ENCODE results near the gene ATP6V1B1. TPM values are rescaled to one million over a fixed set of nuclear protein-coding genes. Genes with fewer than 3 reads are reported as not detected.
A peak's percentile ranks its signal among the peaks of the same experiment; 100 is the strongest.

ATP6V1B1 gene
- polyA plus RNA-seq, 3 donors: not detected

- peaks cover 4% of the 10 kb centered on the region for H3K4me1 Mint-ChIP-seq
- Histone ChIP-seq H3K9ac (ENCODE audit: insufficient read depth, low read length, poor library complexity, severe bottlenecking) (no peak overlapping the region), H3K4me3 (replicated peaks in 1 of 3; ENCODE audit: low read depth in 2 of 3, low read length in 3 of 3) (no peak overlapping the region), H3K79me2 (ENCODE audit: insufficient read depth, low read length) (no peaks in the 10 kb centered on the region), H3K4me1 (ENCODE audit: control insufficient read depth in 1 of 2, insufficient read depth in 2 of 2, low read length in 2 of 2) (no peaks in the 10 kb centered on the region), H3K36me3 (replicated peaks in 1 of 2; ENCODE audit: control insufficient read depth in 1 of 2, insufficient read depth in 2 of 2, low read length in 2 of 2) (no peaks in the 10 kb centered on the region), H3K27ac (ENCODE audit: low read depth in 1 of 2, low read length in 2 of 2) (no peak overlapping the region), H3K9me3 (replicated peaks in 1 of 2; ENCODE audit: control insufficient read depth in 1 of 2, insufficient read depth in 1 of 2, low read length in 2 of 2) (no peaks in the 10 kb centered on the region), H2AFZ (ENCODE audit: insufficient read depth, low read depth, low read length, poor library complexity, severe bottlenecking) (no peak overlapping the region), H3K4me2 (replicated peaks; ENCODE audit: extremely low read depth, low read length, poor library complexity, severe bottlenecking) (no peak overlapping the region), H3K27me3 (ENCODE audit: control insufficient read depth in 2 of 2, insufficient read depth in 2 of 2, low read length in 2 of 2) (peaks cover 2 to 16% of the 10 kb centered on the region in 2 donors), H4K20me1 (ENCODE audit: insufficient read depth, low read length) (no peaks in the 10 kb centered on the region)
- DNase-seq: no peak
- H3K27ac Mint-ChIP-seq: no peak overlapping the region
- TF ChIP-seq CTCF (IDR thresholded peaks at IDR 0.05): no peak
- intact Hi-C loops (cut with micrococcal nuclease): no loop called here
- peaks cover 26 to 39% (median 36%) of the 10 kb centered on the region in 3 donors for H3K27me3 Mint-ChIP-seq (ENCODE audit: low read depth in 3 of 3)
- 97% methylated on average over 8 of the region's 9 CpGs for WGBS (ENCODE audit: insufficient coverage)
- peaks cover 0 to 1% (median 0%) of the 10 kb centered on the region in 7 donors for H3K9me3 Mint-ChIP-seq
- H3K4me3 Mint-ChIP-seq: no peak overlapping the region
- H3K36me3 Mint-ChIP-seq: no peaks in the 10 kb centered on the region
These were observed 23.6 kb downstream of the ATP6V1B1 start for GRCh38 chr2:70959271-70959761.

GRCh38 chr2:70959851-70960832 is 24.4 kb downstream of the ATP6V1B1 start:
- no peaks in the 10 kb centered on the region for H3K9me3 ChIP-seq (replicated peaks in 1 of 2; ENCODE audit: control insufficient read depth in 1 of 2, insufficient read depth in 1 of 2, low read length in 2 of 2)
- H3K4me3 ChIP-seq (replicated peaks in 1 of 3; ENCODE audit: low read depth in 2 of 3, low read length in 3 of 3): no peak overlapping the region
- no peak overlapping the region for H3K27ac Mint-ChIP-seq
- H3K79me2 ChIP-seq (ENCODE audit: insufficient read depth, low read length): no peaks in the 10 kb centered on the region
- H3K27ac ChIP-seq (ENCODE audit: low read depth in 1 of 2, low read length in 2 of 2): no peak overlapping the region
- intact Hi-C loops (cut with micrococcal nuclease): no loop called here
- peaks cover 4 to 19% of the 10 kb centered on the region in 2 donors for H3K27me3 ChIP-seq (ENCODE audit: control insufficient read depth in 2 of 2, insufficient read depth in 2 of 2, low read length in 2 of 2)
- no peak overlapping the region for H3K4me3 Mint-ChIP-seq
- H3K9me3 Mint-ChIP-seq: peaks cover 0 to 3% (median 1%) of the 10 kb centered on the region in 7 donors
- no peaks in the 10 kb centered on the region for H4K20me1 ChIP-seq (ENCODE audit: insufficient read depth, low read length)
- H3K9ac ChIP-seq (ENCODE audit: insufficient read depth, low read length, poor library complexity, severe bottlenecking): no peak overlapping the region
- DNase-seq: peak in 1 of 3 donors; percentile 5
- peaks cover 5 to 6% of the 10 kb centered on the region in 2 donors for H3K4me1 ChIP-seq (ENCODE audit: control insufficient read depth in 1 of 2, insufficient read depth in 2 of 2, low read length in 2 of 2)
- TF ChIP-seq CTCF (IDR thresholded peaks at IDR 0.05): peak; percentile 19
- WGBS (ENCODE audit: insufficient coverage): 90% methylated on average over 13 of the region's 17 CpGs
- no peak overlapping the region for H3K4me2 ChIP-seq (replicated peaks; ENCODE audit: extremely low read depth, low read length, poor library complexity, severe bottlenecking)
- peaks cover 9% of the 10 kb centered on the region for H3K4me1 Mint-ChIP-seq
- no peaks in the 10 kb centered on the region for H3K36me3 ChIP-seq (replicated peaks in 1 of 2; ENCODE audit: control insufficient read depth in 1 of 2, insufficient read depth in 2 of 2, low read length in 2 of 2)
- no peak overlapping the region for H2AFZ ChIP-seq (ENCODE audit: insufficient read depth, low read depth, low read length, poor library complexity, severe bottlenecking)
- peaks cover 0 to 2% of the 10 kb centered on the region in 2 donors for H3K36me3 Mint-ChIP-seq
- H3K27me3 Mint-ChIP-seq (ENCODE audit: low read depth in 3 of 3): peaks cover 26 to 39% (median 39%) of the 10 kb centered on the region in 3 donors
